Measurements from ENCODE around the gene TNXB.

The TNXB gene

DNA sequence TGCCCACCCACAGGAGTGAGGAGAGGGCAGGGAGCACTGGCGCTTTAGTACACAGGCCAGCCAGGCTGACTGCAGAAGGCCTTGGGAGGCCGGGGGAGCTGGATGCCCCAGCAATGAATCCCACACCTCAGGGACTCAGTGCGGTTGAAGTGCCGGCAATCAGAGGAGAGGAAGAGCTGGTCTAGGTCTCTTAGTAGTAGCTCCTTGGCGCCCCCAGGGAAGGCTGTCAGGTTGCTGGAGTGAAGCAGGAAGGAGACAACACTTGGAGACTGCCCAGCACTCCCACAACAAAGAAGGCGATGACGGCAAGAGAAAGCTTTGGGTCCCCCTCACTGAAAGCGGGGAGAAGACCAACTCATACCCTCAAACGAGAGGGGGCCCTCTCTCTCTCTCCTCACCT is 8.3 kb upstream of the TNXB start:
- TF ChIP-seq, protein P1, sequence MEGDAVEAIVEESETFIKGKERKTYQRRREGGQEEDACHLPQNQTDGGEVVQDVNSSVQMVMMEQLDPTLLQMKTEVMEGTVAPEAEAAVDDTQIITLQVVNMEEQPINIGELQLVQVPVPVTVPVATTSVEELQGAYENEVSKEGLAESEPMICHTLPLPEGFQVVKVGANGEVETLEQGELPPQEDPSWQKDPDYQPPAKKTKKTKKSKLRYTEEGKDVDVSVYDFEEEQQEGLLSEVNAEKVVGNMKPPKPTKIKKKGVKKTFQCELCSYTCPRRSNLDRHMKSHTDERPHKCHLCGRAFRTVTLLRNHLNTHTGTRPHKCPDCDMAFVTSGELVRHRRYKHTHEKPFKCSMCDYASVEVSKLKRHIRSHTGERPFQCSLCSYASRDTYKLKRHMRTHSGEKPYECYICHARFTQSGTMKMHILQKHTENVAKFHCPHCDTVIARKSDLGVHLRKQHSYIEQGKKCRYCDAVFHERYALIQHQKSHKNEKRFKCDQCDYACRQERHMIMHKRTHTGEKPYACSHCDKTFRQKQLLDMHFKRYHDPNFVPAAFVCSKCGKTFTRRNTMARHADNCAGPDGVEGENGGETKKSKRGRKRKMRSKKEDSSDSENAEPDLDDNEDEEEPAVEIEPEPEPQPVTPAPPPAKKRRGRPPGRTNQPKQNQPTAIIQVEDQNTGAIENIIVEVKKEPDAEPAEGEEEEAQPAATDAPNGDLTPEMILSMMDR (IDR thresholded peaks at IDR 0.05; ENCODE audit: control insufficient read depth, insufficient read depth, low read depth, low read length, missing control alignments) = no peak
- no peak for DNase-seq (ENCODE audit: low read depth)
- H3K4me3 ChIP-seq (ENCODE audit: control insufficient read depth, low read depth, low read length) = no peak overlapping the region

DNA sequence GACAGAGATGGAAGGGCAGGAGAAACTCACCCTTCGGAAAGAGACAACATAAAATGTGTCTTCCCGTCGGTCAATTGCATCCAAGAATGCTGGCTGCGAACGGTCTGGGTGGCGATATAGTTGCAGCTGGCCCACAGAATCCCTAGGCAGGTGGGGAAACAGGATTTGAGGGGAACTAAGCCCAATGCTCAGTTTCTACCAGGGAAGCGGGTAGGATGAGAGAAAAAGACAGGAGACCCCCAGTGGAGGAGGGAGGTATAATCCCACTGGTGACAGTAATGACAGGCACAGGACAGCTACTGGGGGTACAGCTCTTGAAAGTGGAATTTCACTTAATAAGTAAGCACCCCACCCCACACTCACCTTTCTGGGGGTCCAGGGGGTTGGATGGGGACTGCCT is 7.5 kb upstream of the TNXB start:
- H3K4me3 ChIP-seq (ENCODE audit: control insufficient read depth, low read depth, low read length) = no peak overlapping the region
- no peak for DNase-seq (ENCODE audit: low read depth)
- TF ChIP-seq, protein P1 (IDR thresholded peaks at IDR 0.05; ENCODE audit: control insufficient read depth, insufficient read depth, low read depth, low read length, missing control alignments) = peak; percentile 41

DNA sequence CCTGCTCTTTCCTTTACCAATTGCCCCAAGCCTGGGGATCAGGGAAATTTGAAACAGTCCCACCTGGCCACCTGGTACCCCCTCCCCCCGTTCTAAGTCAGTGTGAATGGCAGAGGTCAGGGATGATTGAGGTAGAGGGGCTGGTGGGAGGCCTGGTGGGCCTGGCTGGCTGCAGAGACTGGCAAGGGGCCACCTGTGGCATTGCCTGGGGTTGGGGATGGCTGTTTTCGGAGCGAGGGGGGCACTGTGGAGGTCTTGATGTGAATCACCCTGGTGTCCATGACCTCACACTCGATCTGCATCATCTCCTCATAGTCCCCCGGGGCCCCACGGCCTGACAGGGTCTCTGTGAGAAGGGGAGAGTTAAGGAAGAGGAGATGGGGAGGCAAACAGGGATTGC is 6.5 kb upstream of the TNXB start:
- TF ChIP-seq, protein P1 (IDR thresholded peaks at IDR 0.05; ENCODE audit: control insufficient read depth, insufficient read depth, low read depth, low read length, missing control alignments) = no peak
- DNase-seq (ENCODE audit: low read depth) = no peak
- no peak overlapping the region for H3K4me3 ChIP-seq (ENCODE audit: control insufficient read depth, low read depth, low read length)

DNA sequence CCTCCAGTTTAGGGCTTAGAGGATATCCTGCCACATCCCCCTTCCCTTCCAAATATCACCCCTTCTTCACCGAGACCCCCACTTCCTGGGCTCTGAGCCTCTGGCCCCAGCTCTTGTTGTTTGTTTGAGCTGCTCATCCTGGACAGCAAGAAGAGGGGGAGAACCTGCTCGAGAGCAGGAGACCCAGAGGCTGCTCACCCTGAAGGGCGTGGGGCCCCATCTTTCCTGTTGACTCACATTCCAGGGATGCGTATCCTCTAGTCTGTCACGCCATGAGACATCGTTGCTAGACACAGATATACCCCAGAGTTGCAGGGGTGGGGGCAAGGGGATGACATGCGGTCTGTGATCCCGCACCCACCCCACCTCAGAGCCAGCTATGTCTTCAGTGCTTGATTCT is 5.7 kb upstream of the TNXB start:
- TF ChIP-seq, protein P1 (IDR thresholded peaks at IDR 0.05; ENCODE audit: control insufficient read depth, insufficient read depth, low read depth, low read length, missing control alignments) = no peak

DNA sequence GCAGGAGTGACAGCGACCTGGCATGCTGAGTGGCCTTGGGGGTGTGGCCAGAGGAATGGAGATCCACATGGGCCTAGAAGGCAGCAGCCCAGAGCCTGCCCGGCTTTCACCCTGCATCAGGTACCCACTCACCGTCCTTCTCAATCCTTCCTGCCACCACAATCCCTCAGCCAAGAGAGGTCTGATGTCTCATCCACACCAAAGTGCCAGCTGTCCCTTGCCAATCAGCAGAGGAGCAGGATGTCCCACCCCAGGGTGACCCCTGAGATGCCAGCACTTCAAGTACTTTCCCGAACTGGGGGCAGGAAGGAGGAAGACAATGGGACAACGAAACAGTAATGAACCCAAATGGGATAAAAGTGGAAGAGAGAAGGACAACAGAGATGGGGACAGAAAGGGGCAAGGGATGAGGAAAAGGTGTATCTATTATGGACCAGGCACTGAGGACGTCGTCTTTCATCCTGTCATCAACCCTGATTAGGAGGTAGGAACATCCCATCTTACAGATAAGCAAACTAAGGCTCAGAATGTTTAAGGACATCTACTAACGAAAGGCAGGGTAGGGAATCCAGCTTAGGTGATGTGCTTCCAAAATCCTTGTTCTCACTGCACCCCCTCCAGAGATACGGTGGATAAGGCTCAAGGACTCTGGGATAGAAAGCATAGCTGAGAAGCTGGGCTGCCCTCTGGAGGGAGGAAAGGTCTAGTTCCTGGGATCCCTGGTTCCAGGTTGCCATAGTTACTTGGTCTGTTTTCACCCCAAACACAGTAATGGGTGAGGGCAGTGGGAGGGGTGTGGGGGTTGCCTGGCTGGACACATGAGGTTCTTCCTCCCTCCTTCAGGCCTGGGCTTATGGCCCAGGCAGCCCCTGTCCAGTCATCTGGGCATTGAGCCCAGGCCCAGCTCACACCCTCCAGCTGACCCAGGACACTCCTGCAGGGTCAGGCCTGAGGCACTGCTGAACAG is 4.5 kb upstream of the TNXB start:
- no peak overlapping the region for H3K4me3 ChIP-seq (ENCODE audit: control insufficient read depth, low read depth, low read length)
- TF ChIP-seq, protein P1 (IDR thresholded peaks at IDR 0.05; ENCODE audit: control insufficient read depth, insufficient read depth, low read depth, low read length, missing control alignments) = peak; percentile 69
- DNase-seq (ENCODE audit: low read depth) = peak; percentile 81

More for the DNA sequence above, 5.7 kb upstream of the TNXB start:
- H3K4me3 ChIP-seq (ENCODE audit: control insufficient read depth, low read depth, low read length) = no peak overlapping the region
- DNase-seq (ENCODE audit: low read depth) = no peak

DNA sequence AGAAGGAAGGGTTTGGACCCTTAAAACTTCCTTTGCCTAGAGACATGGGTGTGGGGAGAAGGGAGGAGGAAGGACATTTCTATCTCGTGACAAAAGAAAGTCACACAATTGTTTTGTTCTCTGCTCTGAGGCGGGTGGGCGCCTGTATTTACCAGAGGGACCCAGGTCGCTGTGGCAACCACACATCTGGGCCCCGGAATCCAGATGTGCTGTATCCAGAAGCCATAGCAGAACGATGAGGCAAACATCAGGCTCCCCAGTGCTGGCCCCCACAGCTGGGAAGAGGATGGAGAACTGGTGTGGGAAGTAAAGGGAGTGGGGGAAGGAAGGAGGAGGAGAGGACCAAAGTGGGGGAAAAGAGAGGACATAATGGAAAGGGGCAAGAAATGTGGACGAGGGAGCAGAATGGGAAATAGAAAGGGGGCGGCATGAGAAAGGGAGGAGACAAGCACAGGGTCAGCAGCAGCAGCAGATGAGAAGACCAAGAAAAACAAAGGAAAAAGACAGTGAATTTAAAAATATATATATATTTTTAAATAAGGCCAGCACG is 3.4 kb upstream of the TNXB start:
- DNase-seq (ENCODE audit: low read depth) = no peak
- H3K4me3 ChIP-seq (ENCODE audit: control insufficient read depth, low read depth, low read length) = no peak overlapping the region
- TF ChIP-seq, protein P1 (IDR thresholded peaks at IDR 0.05; ENCODE audit: control insufficient read depth, insufficient read depth, low read depth, low read length, missing control alignments) = no peak
